ENCODE data around the gene KCNJ2.

The KCNJ2 gene

GRCh38 chr17:70168977-70169708 is at the start of gene KCNJ2:
TSS of gene KCNJ2 (plus strand) at chr17:70169532. CDS start at chr17:70175040, 5,508 bp downstream.
- Histone ChIP-seq H4K20me1 (ENCODE audit: insufficient read depth, low read length, poor library complexity, severe bottlenecking) (no peaks in the 10 kb centered on the region), H3K79me2 (ENCODE audit: insufficient read depth, low read length) (no peaks in the 10 kb centered on the region), H2AFZ (ENCODE audit: low read length) (no peak within 1 kb of the TSS), H3K9me2 (replicated peaks; ENCODE audit: low read depth, low read length) (no peaks in the 10 kb centered on the region), H3K4me2 (ENCODE audit: low read depth, low read length, poor library complexity, severe bottlenecking) (peak within 1 kb of the TSS; percentile 52), H3F3A (ENCODE audit: low read depth) (no peaks in the 10 kb centered on the region), H3K9ac (ENCODE audit: low read depth, low read length, poor library complexity, severe bottlenecking) (no peak within 1 kb of the TSS), H3K4me3 (ENCODE audit: low read length, poor library complexity, severe bottlenecking) (no peak within 1 kb of the TSS), H3K9me3 (ENCODE audit: insufficient read depth, low read depth, low read length) (no peaks in the 10 kb centered on the region), H3K27me3 (ENCODE audit: insufficient read depth, low read length, poor library complexity, severe bottlenecking) (no peaks in the 10 kb centered on the region), H3K36me3 (ENCODE audit: insufficient read depth, low read length) (no peaks in the 10 kb centered on the region), H3K4me1 (ENCODE audit: insufficient read depth, low read length, poor library complexity, severe bottlenecking) (no peaks in the 10 kb centered on the region)
- TF ChIP-seq EZH2phosphoT487 (IDR thresholded peaks at IDR 0.05; ENCODE audit: borderline replicate concordance) (no peak), CTCF (conservative IDR thresholded peaks at IDR 0.05; ENCODE audit: low read length) (no peak)

- no peak overlapping the region for H2AFZ ChIP-seq (ENCODE audit: low read length)
Measured at GRCh38 chr17:70119545-70119944, 49.8 kb upstream of the KCNJ2 start.

DNA sequence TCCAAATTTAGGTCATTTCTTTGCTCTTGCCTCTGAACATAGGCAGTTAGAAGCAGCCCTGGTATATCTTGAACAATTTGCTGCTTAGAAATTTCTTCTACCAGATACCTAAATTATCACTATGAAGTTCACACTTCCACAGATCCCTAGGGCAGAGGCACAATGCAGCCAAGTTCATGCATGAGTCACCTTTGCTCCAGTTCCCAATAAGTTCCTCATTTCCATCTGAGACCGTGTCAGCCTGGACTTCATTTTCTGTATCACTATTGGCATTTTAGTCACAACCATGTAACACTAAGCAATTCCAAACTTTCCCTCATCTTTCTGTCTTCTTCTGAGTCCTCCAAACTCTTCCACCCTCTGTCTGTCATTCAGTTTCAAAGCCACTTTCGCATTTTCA is 49.3 kb upstream of the KCNJ2 start:
- Histone ChIP-seq H3K9me2 (replicated peaks; ENCODE audit: low read depth, low read length) (no peaks in the 10 kb centered on the region), H3K27me3 (ENCODE audit: insufficient read depth, low read length, poor library complexity, severe bottlenecking) (no peaks in the 10 kb centered on the region), H3K4me1 (ENCODE audit: insufficient read depth, low read length, poor library complexity, severe bottlenecking) (peaks cover 14% of the 10 kb centered on the region), H3K9me3 (ENCODE audit: insufficient read depth, low read depth, low read length) (no peaks in the 10 kb centered on the region), H3K79me2 (ENCODE audit: insufficient read depth, low read length) (no peaks in the 10 kb centered on the region), H3F3A (ENCODE audit: low read depth) (no peaks in the 10 kb centered on the region), H3K36me3 (ENCODE audit: insufficient read depth, low read length) (no peaks in the 10 kb centered on the region), H3K4me3 (ENCODE audit: low read length, poor library complexity, severe bottlenecking) (no peak overlapping the region), H4K20me1 (ENCODE audit: insufficient read depth, low read length, poor library complexity, severe bottlenecking) (no peaks in the 10 kb centered on the region), H3K4me2 (ENCODE audit: low read depth, low read length, poor library complexity, severe bottlenecking) (no peak overlapping the region), H3K9ac (ENCODE audit: low read depth, low read length, poor library complexity, severe bottlenecking) (no peak overlapping the region), H2AFZ (ENCODE audit: low read length) (no peak overlapping the region)
- no peak for TF ChIP-seq CTCF (conservative IDR thresholded peaks at IDR 0.05; ENCODE audit: low read length)
- no peak for TF ChIP-seq EZH2phosphoT487 (IDR thresholded peaks at IDR 0.05; ENCODE audit: borderline replicate concordance)

More at GRCh38 chr17:70119545-70119944, 49.8 kb upstream of the KCNJ2 start:
- H3K36me3 ChIP-seq (ENCODE audit: insufficient read depth, low read length) = no peaks in the 10 kb centered on the region
- H3K4me2 ChIP-seq (ENCODE audit: low read depth, low read length, poor library complexity, severe bottlenecking) = no peak overlapping the region
- H3F3A ChIP-seq (ENCODE audit: low read depth) = no peaks in the 10 kb centered on the region
- H3K4me3 ChIP-seq (ENCODE audit: low read length, poor library complexity, severe bottlenecking) = no peak overlapping the region
- peaks cover 10% of the 10 kb centered on the region for H3K4me1 ChIP-seq (ENCODE audit: insufficient read depth, low read length, poor library complexity, severe bottlenecking)
- H3K79me2 ChIP-seq (ENCODE audit: insufficient read depth, low read length) = no peaks in the 10 kb centered on the region
- H3K9me3 ChIP-seq (ENCODE audit: insufficient read depth, low read depth, low read length) = no peaks in the 10 kb centered on the region
- TF ChIP-seq CTCF (conservative IDR thresholded peaks at IDR 0.05; ENCODE audit: low read length) (no peak), EZH2phosphoT487 (IDR thresholded peaks at IDR 0.05; ENCODE audit: borderline replicate concordance) (no peak)
- no peaks in the 10 kb centered on the region for H3K27me3 ChIP-seq (ENCODE audit: insufficient read depth, low read length, poor library complexity, severe bottlenecking)
- H3K9ac ChIP-seq (ENCODE audit: low read depth, low read length, poor library complexity, severe bottlenecking) = no peak overlapping the region
- no peaks in the 10 kb centered on the region for H3K9me2 ChIP-seq (replicated peaks; ENCODE audit: low read depth, low read length)
- H4K20me1 ChIP-seq (ENCODE audit: insufficient read depth, low read length, poor library complexity, severe bottlenecking) = no peaks in the 10 kb centered on the region
